GM12801 (cell line): Measurements from ENCODE around the gene MON1A.

Source experiments
- CTCF ChIP-seq: IDR thresholded peaks from one replicate; pipeline ENCODE4 v1.5.1; 2011; ENCODE audit warnings: control low read depth; ENCODE audit not compliant: insufficient read length; ENCODE audit errors: extremely low read depth

MON1A gene

GRCh38 chr3:49869525-49870126, 60.0 kb downstream of the MON1A start, which contains the start of gene CAMKV:
TSS of gene CAMKV (minus strand) at chr3:49869906. CDS start at chr3:49862388, 7,518 bp downstream.
- no peak for TF ChIP-seq CTCF

GRCh38 chr3:49868862-49869466, 60.6 kb downstream of the MON1A start:
- TF ChIP-seq CTCF: no peak

- no peak for TF ChIP-seq CTCF
Measured at GRCh38 chr3:49867871-49868321, 61.7 kb downstream of the MON1A start.

GRCh38 chr3:49867400-49867799, 62.2 kb downstream of the MON1A start:
- no peak for TF ChIP-seq CTCF

- TF ChIP-seq CTCF: no peak
Measured at GRCh38 chr3:49865198-49865784, 64.3 kb downstream of the MON1A start.

- no peak for TF ChIP-seq CTCF
Measured at GRCh38 chr3:49864505-49864904, 65.1 kb downstream of the MON1A start.

- TF ChIP-seq CTCF: no peak
Measured at GRCh38 chr3:49859576-49860305, 69.9 kb downstream of the MON1A start.
